A549 (cell line): ENCODE measurements around the gene CEMP1.

Experiments
- NFE2L2 ChIP-seq: fragments of 150-350 bp; conservative IDR thresholded peaks from 2 replicates; pipeline ENCODE4 v1.6.1; 2014; ENCODE audit warnings: low read length
- POLR2A ChIP-seq: IDR thresholded peaks from 2 replicates; pipeline ENCODE4 v1.6.1; 2012; ENCODE audit warnings: mild to moderate bottlenecking, low read length
- TF ChIP-seq, protein P1 (sequence below): IDR thresholded peaks from 2 replicates; pipeline ENCODE4 v1.6.1; 2012
- TF ChIP-seq, protein P2 (sequence below): fragments of 450-650 bp; IDR thresholded peaks from 2 replicates; pipeline ENCODE4 v1.6.1; 2014; ENCODE audit warnings: antibody characterized with exemption
- TF ChIP-seq, protein P3 (sequence below): fragments of >200 bp; sonication (Bioruptor Twin); formaldehyde crosslinking; IDR thresholded peaks from 3 replicates; pipeline ENCODE4 v1.5.1; 2016

DNA sequence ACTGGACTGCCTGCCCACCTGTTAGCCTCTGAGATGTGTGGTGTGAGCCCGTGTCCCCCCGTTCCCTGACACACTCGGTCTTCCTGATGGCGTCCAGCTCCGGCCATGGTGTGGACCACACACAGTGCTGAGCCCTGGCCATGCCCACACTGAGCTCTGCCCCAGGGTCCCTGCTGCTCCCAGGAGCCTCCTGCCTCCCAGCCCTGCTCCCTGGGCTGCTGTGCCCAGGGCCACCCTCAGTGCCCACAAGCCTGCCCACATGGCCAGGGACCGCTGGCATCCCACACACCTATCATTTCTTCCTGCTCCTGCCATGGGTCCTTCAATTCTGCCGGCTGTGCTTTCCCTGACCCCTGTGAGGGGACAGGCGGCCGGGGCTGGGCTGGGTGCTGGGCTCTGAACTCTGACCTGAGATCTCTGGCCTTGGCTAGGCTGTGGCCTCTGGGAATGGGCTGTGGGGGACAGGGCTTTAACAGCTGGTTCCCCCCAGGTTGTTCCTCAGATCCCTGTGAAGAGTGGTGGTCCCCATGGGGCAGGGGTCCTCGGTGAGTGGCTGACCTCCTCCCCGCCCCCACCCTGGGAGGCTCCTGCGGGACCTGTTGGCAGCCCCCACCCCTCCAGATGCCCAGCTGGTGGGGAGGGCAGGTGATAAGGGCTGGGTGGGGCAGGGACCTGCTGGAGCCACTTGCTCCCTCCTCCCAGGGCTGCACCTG is 4.0 kb downstream of the CEMP1 start:
- TF ChIP-seq NFE2L2 (no peak), POLR2A (no peak)
- TF ChIP-seq, protein P1, sequence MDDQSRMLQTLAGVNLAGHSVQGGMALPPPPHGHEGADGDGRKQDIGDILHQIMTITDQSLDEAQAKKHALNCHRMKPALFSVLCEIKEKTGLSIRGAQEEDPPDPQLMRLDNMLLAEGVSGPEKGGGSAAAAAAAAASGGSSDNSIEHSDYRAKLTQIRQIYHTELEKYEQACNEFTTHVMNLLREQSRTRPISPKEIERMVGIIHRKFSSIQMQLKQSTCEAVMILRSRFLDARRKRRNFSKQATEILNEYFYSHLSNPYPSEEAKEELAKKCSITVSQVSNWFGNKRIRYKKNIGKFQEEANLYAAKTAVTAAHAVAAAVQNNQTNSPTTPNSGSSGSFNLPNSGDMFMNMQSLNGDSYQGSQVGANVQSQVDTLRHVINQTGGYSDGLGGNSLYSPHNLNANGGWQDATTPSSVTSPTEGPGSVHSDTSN = no peak
- TF ChIP-seq, protein P2, sequence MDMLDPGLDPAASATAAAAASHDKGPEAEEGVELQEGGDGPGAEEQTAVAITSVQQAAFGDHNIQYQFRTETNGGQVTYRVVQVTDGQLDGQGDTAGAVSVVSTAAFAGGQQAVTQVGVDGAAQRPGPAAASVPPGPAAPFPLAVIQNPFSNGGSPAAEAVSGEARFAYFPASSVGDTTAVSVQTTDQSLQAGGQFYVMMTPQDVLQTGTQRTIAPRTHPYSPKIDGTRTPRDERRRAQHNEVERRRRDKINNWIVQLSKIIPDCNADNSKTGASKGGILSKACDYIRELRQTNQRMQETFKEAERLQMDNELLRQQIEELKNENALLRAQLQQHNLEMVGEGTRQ = no peak
- TF ChIP-seq, protein P3, sequence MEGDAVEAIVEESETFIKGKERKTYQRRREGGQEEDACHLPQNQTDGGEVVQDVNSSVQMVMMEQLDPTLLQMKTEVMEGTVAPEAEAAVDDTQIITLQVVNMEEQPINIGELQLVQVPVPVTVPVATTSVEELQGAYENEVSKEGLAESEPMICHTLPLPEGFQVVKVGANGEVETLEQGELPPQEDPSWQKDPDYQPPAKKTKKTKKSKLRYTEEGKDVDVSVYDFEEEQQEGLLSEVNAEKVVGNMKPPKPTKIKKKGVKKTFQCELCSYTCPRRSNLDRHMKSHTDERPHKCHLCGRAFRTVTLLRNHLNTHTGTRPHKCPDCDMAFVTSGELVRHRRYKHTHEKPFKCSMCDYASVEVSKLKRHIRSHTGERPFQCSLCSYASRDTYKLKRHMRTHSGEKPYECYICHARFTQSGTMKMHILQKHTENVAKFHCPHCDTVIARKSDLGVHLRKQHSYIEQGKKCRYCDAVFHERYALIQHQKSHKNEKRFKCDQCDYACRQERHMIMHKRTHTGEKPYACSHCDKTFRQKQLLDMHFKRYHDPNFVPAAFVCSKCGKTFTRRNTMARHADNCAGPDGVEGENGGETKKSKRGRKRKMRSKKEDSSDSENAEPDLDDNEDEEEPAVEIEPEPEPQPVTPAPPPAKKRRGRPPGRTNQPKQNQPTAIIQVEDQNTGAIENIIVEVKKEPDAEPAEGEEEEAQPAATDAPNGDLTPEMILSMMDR = no peak
